CD4-positive, alpha-beta memory T cell (primary cell): Measurements from ENCODE around the gene INTS15. TPM values are rescaled to one million over a fixed set of nuclear protein-coding genes. Genes with fewer than 3 reads are reported as not detected.

Experiments
- CTCF ChIA-PET: fragments of 350-600 bp; sonication (Branson Sonifier 250); formaldehyde crosslinking; loops from one replicate; lab custom pipeline; 2021; ENCODE audit warnings: inconsistent platforms; ENCODE audit not compliant: partially characterized antibody; lab: Charles Lee
- POLR2A ChIA-PET: fragments of 350-600 bp; sonication (Branson Sonifier 250); formaldehyde crosslinking; loops from one replicate; lab custom pipeline; 2021; ENCODE audit not compliant: partially characterized antibody; lab: Charles Lee
- DNase-seq, 5 donors: peaks; one replicate each; pipeline versions ENCODE4 v3.0.0 to v3.0.0-alpha.2; 2020 to 2022; ENCODE audit warnings: mixed read lengths in 1 of 5
- H3K27ac ChIP-seq: one replicate; pipeline ENCODE4 v1.7.0; 2013; ENCODE audit warnings: low read depth, low read length
- H3K27me3 ChIP-seq: 2 replicates; pipeline ENCODE4 v1.7.0; 2013; ENCODE audit warnings: mild to moderate bottlenecking, low read length, moderate library complexity; ENCODE audit not compliant: insufficient read depth
- H3K36me3 ChIP-seq: 2 replicates; pipeline ENCODE4 v1.7.0; 2013; ENCODE audit warnings: mild to moderate bottlenecking, low read length, moderate library complexity; ENCODE audit not compliant: insufficient read depth
- H3K4me1 ChIP-seq: 2 replicates; pipeline ENCODE4 v1.7.0; 2013; ENCODE audit warnings: mild to moderate bottlenecking, low read length, moderate library complexity; ENCODE audit not compliant: insufficient read depth
- H3K4me3 ChIP-seq, 2 donors: one replicate each; pipeline ENCODE4 v1.7.0; 2013; ENCODE audit warnings: low read length in 2 of 2, mild to moderate bottlenecking in 1 of 2
- H3K9me3 ChIP-seq, 2 donors: one replicate each; pipeline ENCODE4 v1.7.0; 2013; ENCODE audit warnings: low read length in 2 of 2, control low read depth in 1 of 2; ENCODE audit not compliant: control insufficient read depth in 1 of 2
- H3K27ac Mint-ChIP-seq, 7 donors: one replicate each; pipeline ENCODE4 v1.8.0; 2020 to 2021; ENCODE audit warnings: mixed read lengths in 7 of 7, mild to moderate bottlenecking in 6 of 7, inconsistent platforms in 3 of 7, moderate library complexity in 3 of 7
- H3K27me3 Mint-ChIP-seq, 2 donors: one replicate each; pipeline ENCODE4 v1.8.0; 2020 to 2021; ENCODE audit warnings: mixed read lengths in 2 of 2
- H3K36me3 Mint-ChIP-seq, 2 donors: one replicate each; pipeline ENCODE4 v1.8.0; 2020 to 2021; ENCODE audit warnings: mixed read lengths in 2 of 2, inconsistent platforms in 1 of 2, mild to moderate bottlenecking in 1 of 2
- H3K4me1 Mint-ChIP-seq, 4 donors: one replicate each; pipeline ENCODE4 v1.8.0; 2020 to 2021; ENCODE audit warnings: mixed read lengths in 4 of 4, mild to moderate bottlenecking in 1 of 4
- H3K4me3 Mint-ChIP-seq, 8 donors: one replicate each; pipeline ENCODE4 v1.8.0; 2020 to 2021; ENCODE audit warnings: mixed read lengths in 8 of 8, mild to moderate bottlenecking in 7 of 8, moderate library complexity in 6 of 8, inconsistent platforms in 3 of 8
- H3K9me3 Mint-ChIP-seq, 8 donors: one replicate each; pipeline ENCODE4 v1.8.0; 2020 to 2021; ENCODE audit warnings: mixed read lengths in 8 of 8, mild to moderate bottlenecking in 5 of 8, inconsistent platforms in 3 of 8, moderate library complexity in 1 of 8
- intact Hi-C: fragments of 100-400 bp; cut with micrococcal nuclease; formaldehyde crosslinking; loops from one replicate; pipeline ENCODE4 v1.15.1; 2023
- polyA plus RNA-seq, 2 donors: library from polyadenylated mRNA; unstranded; fragments of 300-500 nt; fragmentation: Illumina TruSeq; gene quantifications; one replicate each; pipeline ENCODE4 v1.2.3, GENCODE V29; 2021
- total RNA-seq, 2 experiments: library from RNA; stranded (reverse); gene quantifications; one replicate each; pipeline ENCODE4 v1.2.3, GENCODE V29; 2021

INTS15 gene
- total and polyA plus RNA-seq, 4 experiments from 2014 or later = 25.4 to 62.1 (median 47.0) TPM

DNA sequence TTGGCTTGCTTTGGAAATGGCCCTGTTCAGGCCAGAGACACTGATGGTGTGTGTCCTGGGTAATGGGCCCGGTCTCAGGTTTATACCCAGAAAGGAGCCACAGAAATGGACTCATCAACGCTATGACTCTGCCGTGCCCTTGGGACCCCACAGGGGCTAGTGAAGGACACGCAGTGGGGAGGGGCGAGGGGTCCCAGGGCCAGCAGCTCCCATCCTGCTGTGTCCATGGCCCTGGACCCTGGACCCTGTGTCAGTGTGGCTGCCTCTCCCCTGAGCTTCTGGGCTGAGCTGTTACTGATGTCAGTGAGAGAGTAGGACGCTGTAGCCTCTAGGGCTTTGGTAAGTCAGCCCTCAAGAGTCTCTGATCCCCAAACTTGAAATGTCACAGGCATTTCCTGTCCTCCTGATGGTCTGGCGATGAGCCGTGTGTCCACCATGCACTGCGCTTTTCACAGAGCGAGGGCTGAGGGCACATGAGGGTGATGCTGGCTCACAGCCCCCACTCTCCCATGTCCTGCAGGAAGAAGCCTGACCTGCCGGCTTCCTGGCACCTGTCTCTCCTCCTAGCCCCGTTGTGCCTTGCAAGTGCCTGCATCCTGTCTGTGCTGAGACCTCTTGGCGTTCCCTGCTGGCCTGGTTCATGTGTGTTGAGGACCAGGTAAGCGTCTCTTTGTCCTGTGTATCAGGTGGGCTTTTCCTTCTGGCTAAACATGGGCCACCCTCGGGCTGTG lies 51.6 kb downstream of the INTS15 start:
- Mint-ChIP-seq H3K4me1 (peaks cover 13 to 28% (median 23%) of the 10 kb centered on the region in 4 donors), H3K4me3 (no peak overlapping the region), H3K27me3 (no peaks in the 10 kb centered on the region), H3K27ac (peak overlapping the region in 6 of 7 donors; percentile 5 to 57 (median 42)), H3K9me3 (no peaks in the 10 kb centered on the region), H3K36me3 (peaks cover 23 to 61% of the 10 kb centered on the region in 2 donors)
- POLR2A ChIA-PET = no interaction called here
- CTCF ChIA-PET = no interaction called here
- no peak overlapping the region for H3K27ac ChIP-seq
- H3K9me3 ChIP-seq = no peaks in the 10 kb centered on the region
- no peaks in the 10 kb centered on the region for H3K27me3 ChIP-seq
- peaks cover 23% of the 10 kb centered on the region for H3K36me3 ChIP-seq
- peaks cover 20% of the 10 kb centered on the region for H3K4me1 ChIP-seq
- no peak for DNase-seq
- intact Hi-C loops = no loop called here
- no peak overlapping the region for H3K4me3 ChIP-seq

DNA sequence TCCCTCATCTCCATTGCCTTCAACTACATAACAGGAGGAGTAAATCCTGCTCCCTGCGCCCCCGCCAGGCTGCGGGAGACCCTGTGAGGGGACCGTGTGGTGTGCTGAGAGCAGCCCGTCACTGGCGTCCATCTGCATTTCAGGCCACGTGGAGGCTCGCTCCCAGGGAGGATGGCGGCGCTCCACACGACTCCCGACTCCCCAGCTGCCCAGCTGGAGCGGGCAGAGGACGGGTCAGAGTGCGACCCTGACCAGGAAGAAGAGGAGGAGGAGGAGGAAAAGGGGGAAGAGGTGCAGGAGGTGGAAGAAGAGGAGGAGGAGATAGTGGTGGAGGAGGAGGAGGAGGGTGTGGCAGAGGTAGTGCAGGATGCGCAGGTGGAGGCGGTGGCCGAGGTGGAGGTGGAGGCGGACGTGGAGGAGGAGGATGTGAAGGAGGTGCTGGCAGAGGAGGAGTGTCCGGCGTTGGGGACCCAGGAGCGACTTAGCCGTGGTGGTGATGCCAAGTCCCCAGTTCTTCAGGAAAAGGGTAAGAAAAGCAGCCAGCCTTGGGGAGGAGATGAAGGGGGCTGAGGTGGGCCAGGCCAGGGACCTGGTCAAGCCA lies 52.5 kb downstream of the INTS15 start:
- no peaks in the 10 kb centered on the region for H3K9me3 ChIP-seq
- no peak overlapping the region for H3K4me3 Mint-ChIP-seq
- H3K27ac Mint-ChIP-seq = no peak overlapping the region
- intact Hi-C loops = no loop called here
- H3K9me3 Mint-ChIP-seq = no peaks in the 10 kb centered on the region
- peaks cover 23% of the 10 kb centered on the region for H3K36me3 ChIP-seq
- no peak for DNase-seq
- ChIA-PET POLR2A (no interaction called here), CTCF (no interaction called here)
- H3K4me1 ChIP-seq = peaks cover 20% of the 10 kb centered on the region
- H3K27ac ChIP-seq = no peak overlapping the region
- peaks cover 13 to 28% (median 23%) of the 10 kb centered on the region in 4 donors for H3K4me1 Mint-ChIP-seq
- H3K27me3 Mint-ChIP-seq = no peaks in the 10 kb centered on the region
- H3K27me3 ChIP-seq = no peaks in the 10 kb centered on the region
- H3K36me3 Mint-ChIP-seq = peaks cover 28 to 69% of the 10 kb centered on the region in 2 donors
- no peak overlapping the region for H3K4me3 ChIP-seq

DNA sequence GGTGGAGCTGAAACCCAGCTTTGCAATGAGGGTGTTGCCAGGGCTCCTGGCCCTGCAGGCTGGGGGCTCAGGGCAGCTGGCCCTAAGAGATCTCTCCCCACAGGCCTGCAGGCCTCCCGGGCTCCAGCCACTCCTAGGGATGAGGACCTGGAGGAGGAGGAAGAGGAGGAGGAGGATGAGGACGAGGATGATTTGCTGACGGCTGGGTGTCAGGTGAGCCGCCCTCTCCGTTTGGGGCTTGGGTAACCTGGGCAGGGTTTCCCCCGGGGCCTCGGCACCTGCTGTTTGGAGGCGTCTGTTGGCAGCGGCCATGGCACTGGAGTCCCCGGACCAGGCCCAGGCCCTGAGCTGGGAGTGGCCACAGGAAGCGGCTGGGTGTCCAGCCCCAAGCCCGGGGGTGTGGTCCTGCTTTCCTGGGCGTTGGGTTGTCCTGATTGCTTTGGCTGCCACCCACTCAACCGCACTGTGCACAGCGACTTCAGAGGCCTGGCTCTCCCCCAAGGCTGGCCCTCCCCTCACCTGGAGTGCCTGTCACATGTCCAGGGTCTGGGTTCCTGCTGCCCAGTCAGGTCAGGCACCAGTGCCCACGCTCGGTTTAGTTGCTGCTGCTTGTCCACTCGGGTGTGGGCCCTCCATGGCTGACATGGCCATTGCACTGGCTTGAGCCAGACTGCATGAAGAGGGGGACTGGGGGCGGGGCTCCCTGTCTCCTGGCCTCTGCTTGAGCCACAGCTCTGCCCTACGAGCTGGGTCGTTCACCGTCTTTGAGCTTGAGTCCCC lies 53.2 kb downstream of the INTS15 start:
- ChIA-PET CTCF (interaction anchor here (0.5 kb wide), 1 partner anchor 69 kb away, joined by 3 read pairs; no protein-coding TSS in a partner anchor), POLR2A (no interaction called here)
- no peak for DNase-seq
- no peak overlapping the region for H3K4me3 ChIP-seq
- H3K4me1 ChIP-seq = peaks cover 17% of the 10 kb centered on the region
- peaks cover 12 to 23% (median 19%) of the 10 kb centered on the region in 4 donors for H3K4me1 Mint-ChIP-seq
- H3K27me3 Mint-ChIP-seq = no peaks in the 10 kb centered on the region
- no peak overlapping the region for H3K4me3 Mint-ChIP-seq
- peaks cover 28 to 71% of the 10 kb centered on the region in 2 donors for H3K36me3 Mint-ChIP-seq
- peaks cover 25% of the 10 kb centered on the region for H3K36me3 ChIP-seq
- no peaks in the 10 kb centered on the region for H3K9me3 ChIP-seq
- H3K27ac ChIP-seq = no peak overlapping the region
- intact Hi-C loops = no loop called here
- no peak overlapping the region for H3K27ac Mint-ChIP-seq
- H3K9me3 Mint-ChIP-seq = no peaks in the 10 kb centered on the region
- no peaks in the 10 kb centered on the region for H3K27me3 ChIP-seq

DNA sequence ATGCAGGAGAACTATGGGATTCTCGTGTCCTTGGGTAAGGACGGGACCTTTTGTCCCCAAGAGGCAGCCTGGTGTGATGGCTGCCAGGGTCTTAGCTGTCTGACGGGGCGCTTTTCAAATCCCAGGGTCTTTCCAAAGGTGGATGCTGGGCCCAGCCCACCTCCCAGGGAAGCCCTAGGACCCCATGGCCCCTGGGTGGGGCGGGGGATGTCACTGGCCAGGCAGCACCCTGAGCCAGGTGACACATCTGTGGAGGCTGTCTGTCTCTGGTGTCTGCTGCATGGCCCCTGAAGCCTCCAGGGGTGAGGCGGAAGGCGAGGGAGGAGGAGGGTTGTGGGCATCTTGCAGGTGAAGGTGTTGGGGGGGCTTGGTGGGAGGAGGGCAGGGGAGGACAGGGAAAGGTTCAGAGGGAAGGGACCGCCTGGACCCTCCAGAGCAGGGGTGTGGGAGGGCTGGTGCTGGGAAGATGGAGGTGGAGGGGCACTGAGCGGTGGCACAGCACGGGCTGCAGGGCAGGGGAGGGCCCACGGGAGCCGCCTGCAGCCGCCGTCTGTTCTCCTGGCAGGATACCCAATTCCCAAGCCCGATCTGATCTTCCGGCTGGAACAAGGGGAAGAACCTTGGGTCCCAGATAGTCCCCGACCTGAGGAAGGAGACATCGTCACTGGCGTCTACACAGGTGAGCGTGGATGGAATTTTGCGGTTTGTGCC lies 54.2 kb downstream of the INTS15 start:
- Histone ChIP-seq H3K9me3 (no peaks in the 10 kb centered on the region), H3K4me3 (no peak overlapping the region), H3K4me1 (peaks cover 7% of the 10 kb centered on the region), H3K27me3 (no peaks in the 10 kb centered on the region), H3K36me3 (peaks cover 32% of the 10 kb centered on the region), H3K27ac (no peak overlapping the region)
- Mint-ChIP-seq H3K4me3 (no peak overlapping the region), H3K9me3 (no peaks in the 10 kb centered on the region), H3K27ac (no peak overlapping the region), H3K4me1 (peaks cover 7 to 13% (median 10%) of the 10 kb centered on the region in 4 donors), H3K36me3 (peaks cover 28 to 68% of the 10 kb centered on the region in 2 donors), H3K27me3 (no peaks in the 10 kb centered on the region)
- DNase-seq = no peak
- POLR2A ChIA-PET = no interaction called here
- intact Hi-C loops = no loop called here
- CTCF ChIA-PET = no interaction called here

GRCh38 chr7:6644728-6645127 lies 54.9 kb downstream of the INTS15 start:
- DNase-seq = no peak
- H3K36me3 ChIP-seq = peaks cover 38% of the 10 kb centered on the region
- intact Hi-C loops = no loop called here
- no peaks in the 10 kb centered on the region for H3K27me3 ChIP-seq
- no peaks in the 10 kb centered on the region for H3K27me3 Mint-ChIP-seq
- no peak overlapping the region for H3K4me3 Mint-ChIP-seq
- H3K4me1 ChIP-seq = peaks cover under 1% of the 10 kb centered on the region
- H3K27ac ChIP-seq = no peak overlapping the region
- H3K36me3 Mint-ChIP-seq = peaks cover 22 to 64% of the 10 kb centered on the region in 2 donors
- H3K27ac Mint-ChIP-seq = no peak overlapping the region
- ChIA-PET POLR2A (no interaction called here), CTCF (no interaction called here)
- H3K4me1 Mint-ChIP-seq = peaks cover 4 to 6% (median 6%) of the 10 kb centered on the region in 4 donors
- no peaks in the 10 kb centered on the region for H3K9me3 ChIP-seq
- no peak overlapping the region for H3K4me3 ChIP-seq
- H3K9me3 Mint-ChIP-seq = no peaks in the 10 kb centered on the region

GRCh38 chr7:6646465-6646864 lies 56.6 kb downstream of the INTS15 start:
- intact Hi-C loops = no loop called here
- H3K4me1 ChIP-seq = no peaks in the 10 kb centered on the region
- no peak overlapping the region for H3K27ac ChIP-seq
- H3K4me3 Mint-ChIP-seq = no peak overlapping the region
- H3K36me3 Mint-ChIP-seq = peaks cover 28 to 66% of the 10 kb centered on the region in 2 donors
- no peaks in the 10 kb centered on the region for H3K27me3 ChIP-seq
- peak overlapping the region in 2 of 7 donors; percentile 47 to 74 for H3K27ac Mint-ChIP-seq
- H3K9me3 ChIP-seq = no peaks in the 10 kb centered on the region
- peaks cover 0 to 7% (median 4%) of the 10 kb centered on the region in 8 donors for H3K9me3 Mint-ChIP-seq
- peaks cover 0 to 1% (median 0%) of the 10 kb centered on the region in 4 donors for H3K4me1 Mint-ChIP-seq
- peaks cover 31% of the 10 kb centered on the region for H3K36me3 ChIP-seq
- POLR2A ChIA-PET = no interaction called here
- DNase-seq = no peak
- CTCF ChIA-PET = no interaction called here
- no peaks in the 10 kb centered on the region for H3K27me3 Mint-ChIP-seq
- no peak overlapping the region for H3K4me3 ChIP-seq
